K562 (cell line): Measurements from ENCODE around the gene TLR1.

Experiments
- CTCF ChIP-seq, 3 experiments: IDR thresholded peaks in 2 of 3; conservative IDR thresholded peaks in 1 of 3; 2 replicates each; pipeline ENCODE4 v1.5.1; 2011 to 2012; ENCODE audit warnings: low read length in 3 of 3, mild to moderate bottlenecking in 3 of 3, control low read depth in 2 of 3, improper control_type of control experiment in 1 of 3, inconsistent platforms in 1 of 3, low read depth in 1 of 3, mixed read lengths in 1 of 3, moderate library complexity in 1 of 3; ENCODE audit not compliant: insufficient read depth in 2 of 3
- EP300 ChIP-seq: IDR thresholded peaks from 2 replicates; pipeline ENCODE4 v1.6.1; 2012; ENCODE audit warnings: low read length, improper control_type of control experiment
- HIVEP1 ChIP-seq: fragments of 250-450 bp; sonication (Bioruptor Pico); IDR thresholded peaks from 2 replicates; pipeline ENCODE4 v1.4.0; 2020; ENCODE audit warnings: mild to moderate bottlenecking
- NFE2 ChIP-seq: IDR thresholded peaks from 2 replicates; pipeline ENCODE4 v1.6.1; 2014; ENCODE audit warnings: antibody characterized with exemption, low read depth

GRCh38 chr4:38787693-38788092, 16.9 kb downstream of the TLR1 start:
- TF ChIP-seq HIVEP1 (CRISPR knock-in tag) (no peak), EP300 (no peak), NFE2 (no peak), CTCF (IDR thresholded peaks at IDR 0.05 in 2 of 3, conservative IDR thresholded peaks at IDR 0.05 in 1 of 3; ENCODE audit: insufficient read depth in 2 of 3, low read depth in 1 of 3, low read length in 3 of 3) (no peak)
